ENCODE results near the gene SULT1A3.
"Not testable (repeated sequence)": the region's sequence is repeated elsewhere in the genome, so short reads cannot be mapped to it uniquely, and the experiment has no call there.

- not testable (repeated sequence) for TF ChIP-seq CTCF, POLR2A (IDR thresholded peaks at IDR 0.05)
Observed at GRCh38 chr16:30169416-30169815, 29.6 kb upstream of the SULT1A3 start.

Data from uterus (tissue), 2 donors.